Dedifferentiated amniotic fluid mesenchymal stem cell (primary cell): ENCODE data around the gene OASL.

ENCODE experiments used
- DNase-seq: peaks from one replicate; pipeline ENCODE4 v3.0.0-alpha.2; 2016; ENCODE audit errors: extremely low spot score

The OASL gene

GRCh38 chr12:121015825-121016766 lies 22.9 kb downstream of the OASL start, which contains the start of gene C12orf43:
C12orf43 (minus strand) TSS chr12:121016487; CDS start chr12:121016474, 13 bp downstream.
- peak; percentile 94 for DNase-seq

GRCh38 chr12:121013715-121014114 lies 25.3 kb downstream of the OASL start:
- DNase-seq: no peak

GRCh38 chr12:121011820-121012219 lies 27.2 kb downstream of the OASL start:
- DNase-seq: no peak

GRCh38 chr12:121010860-121011259 lies 28.2 kb downstream of the OASL start:
- DNase-seq: no peak

GRCh38 chr12:121009741-121010140 lies 29.3 kb downstream of the OASL start:
- DNase-seq: no peak

GRCh38 chr12:121008347-121009098 lies 30.5 kb downstream of the OASL start:
- no peak for DNase-seq

GRCh38 chr12:121005346-121005815 lies 33.7 kb downstream of the OASL start:
- no peak for DNase-seq

GRCh38 chr12:121004253-121004815 lies 34.7 kb downstream of the OASL start:
- DNase-seq: no peak

- no peak for DNase-seq
Measured at GRCh38 chr12:121003650-121004049, 35.4 kb downstream of the OASL start.

- no peak for DNase-seq
Measured at GRCh38 chr12:121001841-121002483, 37.1 kb downstream of the OASL start.

- no peak for DNase-seq
Measured at GRCh38 chr12:121001060-121001459, 38.0 kb downstream of the OASL start.

- no peak for DNase-seq
Measured at GRCh38 chr12:121000530-121000929, 38.5 kb downstream of the OASL start.

- no peak for DNase-seq
Measured at GRCh38 chr12:120999191-121000120, 39.6 kb downstream of the OASL start.

GRCh38 chr12:120998435-120998834 lies 40.6 kb downstream of the OASL start:
- DNase-seq: no peak

- DNase-seq: no peak
Measured at GRCh38 chr12:120997448-120997847, 41.6 kb downstream of the OASL start.

GRCh38 chr12:120996133-120996746 lies 42.8 kb downstream of the OASL start:
- no peak for DNase-seq

GRCh38 chr12:120994589-120995337 lies 44.3 kb downstream of the OASL start:
- DNase-seq: no peak

- no peak for DNase-seq
Measured at GRCh38 chr12:120994059-120994458, 45.0 kb downstream of the OASL start.

GRCh38 chr12:120993496-120993895 lies 45.5 kb downstream of the OASL start:
- no peak for DNase-seq
